HTERT RPE-1 (cell line): ENCODE measurements around the gene ITPK1.
"Not testable (repeated sequence)": the region's sequence is repeated elsewhere in the genome, so short reads cannot be mapped to it uniquely, and the experiment has no call there.

Experiments used
- in situ Hi-C: fragments of 300-500 bp; cut with MboI; formaldehyde crosslinking; loops from 4 replicates; pipeline ENCODE4 v1.14.3; 2020; ENCODE audit warnings: low sequenced_read_pairs

Gene ITPK1

DNA sequence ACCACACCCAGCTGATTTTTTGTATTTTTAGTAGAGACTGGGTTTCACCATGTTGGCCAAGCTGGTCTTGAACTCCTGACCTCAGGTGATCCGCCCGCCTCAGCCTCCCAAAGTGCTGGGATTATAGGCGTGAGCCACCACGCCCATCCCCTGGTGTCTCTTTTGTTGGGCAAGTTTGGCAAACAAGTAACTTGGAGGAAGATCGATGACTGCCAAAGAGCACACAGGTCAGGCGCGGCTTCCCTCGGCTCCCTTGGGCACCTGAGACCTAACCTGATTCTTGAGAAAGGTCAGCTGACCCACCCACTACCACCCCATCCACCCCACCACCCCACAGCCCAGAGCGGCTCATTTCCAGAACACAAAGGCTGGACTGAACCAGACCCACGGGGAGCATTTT lies 9.9 kb downstream of the ITPK1 start:
- in situ Hi-C loops, result not testable (repeated sequence)

DNA sequence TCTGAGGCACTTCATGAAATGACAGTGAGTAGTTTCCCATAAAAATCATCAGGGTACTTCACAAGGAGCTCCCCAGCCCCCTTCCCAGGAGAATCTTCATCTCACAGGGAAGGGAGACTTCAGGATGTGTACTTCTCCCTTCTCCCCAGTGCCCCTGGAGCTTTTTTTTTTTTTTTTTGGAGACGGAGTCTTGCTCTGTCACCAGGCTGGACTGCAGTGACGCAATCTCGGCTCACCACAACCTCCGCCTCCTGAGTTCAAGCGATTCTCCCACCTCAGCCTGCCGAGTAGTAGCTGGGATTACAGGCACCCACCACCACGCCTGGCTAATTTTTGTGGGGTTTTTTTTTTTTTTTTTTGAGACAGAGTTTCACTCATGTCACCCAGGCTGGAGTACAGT lies 10.4 kb downstream of the ITPK1 start:
- in situ Hi-C loops, result no loop called here

DNA sequence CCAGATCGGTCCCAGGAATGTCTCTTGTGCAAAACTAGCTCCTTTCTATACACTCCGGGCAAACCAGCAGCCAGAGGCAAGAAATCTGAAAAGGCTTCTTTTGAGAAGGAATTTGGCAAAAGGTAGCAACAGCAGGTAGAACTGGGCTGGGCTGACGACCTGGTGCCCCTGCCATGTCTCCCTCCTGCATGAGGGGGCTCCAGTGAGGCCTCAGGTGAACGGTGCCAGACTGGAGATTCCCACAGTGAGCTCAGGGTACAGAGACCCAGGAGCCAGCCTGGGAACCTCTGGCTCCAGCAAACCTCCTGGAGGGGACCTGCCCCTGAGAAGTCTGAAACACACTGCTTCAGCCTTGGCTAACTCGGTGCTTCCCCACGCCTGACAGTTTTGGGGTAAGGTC lies 10.8 kb downstream of the ITPK1 start:
- in situ Hi-C loops, result no loop called here

DNA sequence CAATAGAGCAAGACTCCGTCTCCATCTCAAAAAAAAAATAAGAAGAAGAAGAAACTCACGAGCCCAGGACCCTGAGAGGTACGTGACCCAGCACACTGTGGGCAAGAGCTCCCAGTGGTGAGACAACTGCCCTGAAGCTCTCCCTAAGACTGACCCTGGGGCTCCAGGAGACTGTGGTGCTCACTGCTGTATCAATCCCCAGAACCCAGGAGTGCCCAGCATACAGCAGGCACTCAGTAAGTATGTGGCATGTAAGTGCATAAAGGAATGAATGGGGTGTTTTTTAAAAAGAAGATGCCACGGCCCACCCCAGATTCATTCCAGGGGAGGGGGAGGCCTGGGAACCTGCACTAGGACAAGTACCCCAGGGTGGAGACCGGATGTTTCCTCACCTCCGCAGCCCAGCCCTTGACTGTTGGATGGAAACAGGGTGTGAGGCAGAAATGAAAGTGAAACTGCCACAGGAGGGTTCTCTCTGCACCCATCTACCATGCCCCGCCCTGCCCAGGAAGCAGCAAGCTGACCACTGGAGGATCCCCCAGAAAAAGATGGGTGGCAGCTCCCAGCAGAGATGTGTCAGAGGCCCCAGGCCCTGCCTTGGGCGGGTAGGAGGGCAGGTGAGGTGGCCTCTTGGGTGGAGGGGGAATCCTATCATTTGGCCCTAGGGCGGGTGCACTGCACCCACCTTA lies 12.2 kb downstream of the ITPK1 start:
- in situ Hi-C loops, result no loop called here

DNA sequence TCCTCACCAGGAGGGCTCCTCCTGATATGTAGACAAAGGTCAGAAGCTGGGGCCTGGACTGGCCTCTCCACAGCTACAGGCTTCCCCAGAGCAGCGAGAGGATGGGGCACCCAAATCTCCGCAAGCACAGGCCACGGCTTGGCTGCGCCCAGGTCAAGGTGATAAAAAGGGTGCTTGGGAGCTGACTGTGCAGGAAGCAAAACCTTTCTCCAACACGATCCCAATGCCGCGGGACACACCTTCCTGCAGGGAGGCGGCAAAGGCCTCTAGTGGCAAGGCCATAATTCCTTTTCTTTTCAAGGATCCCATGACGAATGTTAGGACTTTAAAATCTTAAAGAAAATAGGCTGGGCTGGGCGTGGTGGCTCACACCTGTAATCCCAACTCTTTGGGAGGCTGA lies 13.6 kb downstream of the ITPK1 start:
- in situ Hi-C loops, result no loop called here

DNA sequence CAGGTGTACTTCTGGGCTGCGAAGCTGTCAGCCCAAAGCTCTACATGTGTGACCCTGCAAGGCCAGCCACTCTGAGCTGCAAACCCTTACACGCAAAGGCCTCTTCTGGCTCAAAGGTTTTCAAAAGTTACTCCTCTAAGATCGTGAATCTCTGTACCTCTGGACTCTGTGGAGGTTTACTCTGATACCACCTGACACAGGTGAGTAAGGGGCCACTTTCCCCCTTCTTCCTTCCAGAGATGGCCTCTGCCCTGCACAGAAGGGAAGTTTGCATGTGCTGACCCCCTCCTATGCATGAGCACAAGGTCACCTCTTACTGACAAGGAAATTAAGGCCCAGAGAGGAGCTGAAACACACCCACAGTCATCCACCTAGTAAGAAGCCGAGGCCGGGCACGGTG lies 14.5 kb downstream of the ITPK1 start:
- in situ Hi-C loops, result no loop called here

DNA sequence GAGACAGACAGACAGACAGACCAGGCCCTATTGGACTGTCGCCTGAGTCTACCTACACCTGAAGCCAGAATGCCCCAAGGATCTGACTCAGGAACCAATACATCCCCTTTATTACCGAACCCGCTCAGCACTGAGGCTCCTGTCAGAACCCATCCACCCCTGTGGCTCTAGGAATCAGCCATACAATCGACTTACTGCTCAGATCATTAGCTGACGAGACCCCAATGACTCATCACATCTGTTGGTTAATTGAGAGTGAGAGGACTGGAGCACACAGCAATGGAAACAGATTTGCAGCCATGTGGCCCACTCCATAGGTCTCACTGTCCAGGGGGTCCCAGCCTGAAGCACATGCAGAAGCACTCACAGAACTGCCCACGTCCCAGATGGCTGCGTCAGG lies 15.2 kb downstream of the ITPK1 start:
- in situ Hi-C loops, result no loop called here

DNA sequence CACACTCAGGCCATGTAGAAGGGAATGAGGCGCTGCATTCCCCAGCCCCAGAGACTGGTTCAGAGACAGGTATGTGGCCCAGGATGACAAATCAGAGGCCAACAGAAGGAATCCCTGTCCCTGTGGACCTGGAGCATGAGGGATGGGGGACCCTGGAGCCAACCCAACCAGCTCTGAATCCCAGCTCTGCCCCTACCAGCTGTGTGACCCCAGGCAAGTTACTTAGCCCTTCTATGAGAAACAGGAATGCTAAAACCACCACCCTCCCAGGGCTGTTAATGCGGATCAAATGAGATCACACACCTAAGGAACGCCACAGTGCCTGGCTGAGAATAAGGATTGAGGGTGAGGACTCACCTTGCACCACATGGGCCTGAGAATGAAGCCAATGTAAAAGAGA lies 15.6 kb downstream of the ITPK1 start:
- in situ Hi-C loops, result no loop called here

DNA sequence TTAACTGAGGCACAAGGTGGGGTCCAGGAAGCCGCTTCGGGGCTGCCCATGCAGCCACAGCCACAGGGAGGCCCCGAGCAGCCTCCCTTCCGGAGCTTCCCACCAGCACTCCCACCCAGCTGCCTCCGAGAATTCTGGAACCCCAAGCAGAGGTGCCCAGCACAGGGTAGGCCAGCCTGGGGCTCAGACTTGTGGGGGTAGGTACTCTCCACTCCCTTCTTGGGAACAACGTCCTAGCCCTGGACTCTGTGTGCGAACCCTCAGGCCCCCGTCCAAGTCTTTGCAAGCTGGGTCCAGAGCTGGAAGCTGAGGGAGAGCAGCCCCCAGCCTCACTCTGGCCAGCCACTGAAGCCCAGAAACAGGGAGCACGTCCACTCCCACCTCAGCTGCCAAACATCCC lies 16.1 kb downstream of the ITPK1 start:
- in situ Hi-C loops, result no loop called here

DNA sequence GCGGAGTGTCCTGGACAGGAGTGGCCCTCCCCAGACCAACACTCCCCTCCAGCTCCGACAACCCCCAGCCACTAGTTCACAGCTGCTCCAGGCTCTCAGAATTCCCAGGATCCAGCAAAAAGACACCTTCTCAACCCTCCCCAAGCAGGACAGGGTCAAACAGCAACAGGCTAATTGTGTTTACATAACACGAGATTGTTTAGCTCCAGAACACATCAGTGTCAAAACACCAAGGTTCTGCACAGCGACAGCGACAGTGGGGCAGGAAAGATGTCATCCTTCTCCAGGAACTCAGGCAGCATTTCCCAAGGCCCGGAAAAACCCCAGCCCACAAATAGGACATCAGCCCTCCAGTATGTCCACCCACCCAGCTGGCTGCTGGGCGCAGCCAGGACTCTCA lies 16.5 kb downstream of the ITPK1 start:
- in situ Hi-C loops, result no loop called here

DNA sequence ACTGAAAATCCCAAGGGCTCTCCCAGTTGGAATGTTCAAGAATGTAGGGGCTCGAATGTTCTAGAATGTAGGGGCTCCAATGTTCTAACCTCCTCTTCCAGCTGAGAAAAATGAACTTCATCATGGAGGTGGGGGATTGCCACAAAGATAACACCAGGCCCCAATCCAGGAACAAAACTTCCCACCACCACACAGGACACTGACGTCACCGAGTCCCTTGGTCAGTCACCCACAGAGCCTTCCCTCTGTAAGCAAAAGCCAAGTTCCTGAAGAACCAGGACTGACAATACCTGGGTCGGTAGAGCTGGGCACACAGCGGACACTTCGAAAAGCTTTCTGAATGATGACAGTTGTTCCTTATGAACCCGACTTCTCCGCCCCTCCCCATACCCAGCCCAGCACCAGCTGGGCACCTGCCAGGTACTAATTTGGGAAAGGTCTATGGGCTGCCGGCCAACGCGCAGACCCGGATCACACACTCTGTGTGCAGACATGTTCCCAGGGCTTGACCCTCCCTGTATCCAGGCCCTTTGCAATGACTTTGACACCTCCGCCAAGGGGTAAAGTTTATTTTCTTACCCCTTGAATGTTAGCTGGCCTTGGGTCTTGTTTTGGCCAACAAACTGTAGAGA lies 18.9 kb downstream of the ITPK1 start:
- in situ Hi-C loops, result no loop called here

DNA sequence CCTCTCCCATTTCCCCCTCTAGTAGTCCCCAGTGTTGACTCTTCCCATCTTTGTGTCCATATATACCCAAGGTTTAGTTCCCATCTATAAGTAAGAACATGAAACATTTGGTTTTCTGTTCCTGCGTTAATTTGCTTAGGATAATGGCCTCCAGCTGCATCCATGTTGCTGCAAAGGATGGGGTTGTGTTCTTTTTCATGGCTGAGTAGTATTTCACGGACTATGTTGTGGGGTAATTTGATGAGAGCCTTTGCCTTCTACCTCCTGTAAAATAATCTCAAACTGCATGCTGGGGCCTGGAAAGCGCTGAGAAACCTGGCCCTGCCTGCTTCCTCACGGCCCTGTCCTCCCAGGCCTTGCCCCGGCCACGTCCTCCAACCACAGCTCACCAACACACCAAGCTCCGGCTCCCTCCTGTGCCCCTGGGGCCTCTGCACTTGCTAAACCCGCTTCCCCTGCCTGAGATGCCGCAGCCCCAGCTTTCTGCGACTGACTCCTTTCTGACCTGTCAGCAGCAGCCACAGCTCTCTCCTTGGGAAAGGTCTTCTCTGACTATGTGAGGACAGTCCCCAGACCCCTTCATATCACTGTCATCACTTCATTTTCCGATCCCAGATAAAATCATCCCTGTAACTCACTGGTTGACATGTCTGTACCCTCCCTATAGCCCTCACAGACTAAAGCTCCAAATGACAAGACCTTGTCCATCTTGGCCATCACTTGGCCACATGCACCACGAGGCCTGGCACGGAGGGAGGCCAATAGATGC lies 19.8 kb downstream of the ITPK1 start:
- in situ Hi-C loops, result no loop called here

DNA sequence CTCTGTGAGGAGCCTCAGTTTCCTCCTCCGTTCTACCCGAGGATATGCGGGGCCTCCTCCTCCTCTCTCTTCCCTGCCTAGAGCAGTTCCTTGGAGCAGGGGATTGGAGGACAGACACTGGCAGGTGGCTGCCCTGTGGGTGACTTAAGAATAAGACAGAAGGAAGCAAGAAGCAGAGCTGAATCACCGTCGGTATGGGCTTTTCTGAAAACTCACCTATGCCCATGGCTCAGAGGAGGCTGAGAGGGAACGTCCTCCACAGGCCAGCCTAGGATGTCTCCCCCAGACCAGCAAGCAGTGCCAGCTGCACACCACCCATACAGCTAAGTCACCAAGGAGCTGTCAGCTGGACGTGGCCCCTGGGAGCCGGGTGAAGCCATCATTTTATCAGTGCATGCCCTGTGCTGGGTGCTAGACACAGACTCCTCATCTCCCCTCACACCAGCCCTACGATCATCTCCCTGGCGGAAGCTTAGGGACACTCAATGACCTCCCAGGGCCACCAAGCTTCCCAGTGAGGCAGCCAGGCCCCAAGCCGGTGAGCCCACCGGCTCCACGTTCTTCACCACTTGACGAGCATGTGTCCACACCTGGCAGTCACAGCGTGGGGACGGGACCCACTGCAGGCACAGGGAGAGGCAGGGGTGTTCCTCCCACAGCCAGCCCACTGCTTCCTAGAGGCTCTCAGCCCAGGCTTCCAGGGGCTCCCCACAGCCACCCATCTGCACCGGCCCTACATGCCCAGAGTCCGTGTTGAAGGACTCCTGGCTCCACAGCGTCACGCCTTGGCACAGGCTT lies 21.4 kb downstream of the ITPK1 start:
- in situ Hi-C loops, result no loop called here

DNA sequence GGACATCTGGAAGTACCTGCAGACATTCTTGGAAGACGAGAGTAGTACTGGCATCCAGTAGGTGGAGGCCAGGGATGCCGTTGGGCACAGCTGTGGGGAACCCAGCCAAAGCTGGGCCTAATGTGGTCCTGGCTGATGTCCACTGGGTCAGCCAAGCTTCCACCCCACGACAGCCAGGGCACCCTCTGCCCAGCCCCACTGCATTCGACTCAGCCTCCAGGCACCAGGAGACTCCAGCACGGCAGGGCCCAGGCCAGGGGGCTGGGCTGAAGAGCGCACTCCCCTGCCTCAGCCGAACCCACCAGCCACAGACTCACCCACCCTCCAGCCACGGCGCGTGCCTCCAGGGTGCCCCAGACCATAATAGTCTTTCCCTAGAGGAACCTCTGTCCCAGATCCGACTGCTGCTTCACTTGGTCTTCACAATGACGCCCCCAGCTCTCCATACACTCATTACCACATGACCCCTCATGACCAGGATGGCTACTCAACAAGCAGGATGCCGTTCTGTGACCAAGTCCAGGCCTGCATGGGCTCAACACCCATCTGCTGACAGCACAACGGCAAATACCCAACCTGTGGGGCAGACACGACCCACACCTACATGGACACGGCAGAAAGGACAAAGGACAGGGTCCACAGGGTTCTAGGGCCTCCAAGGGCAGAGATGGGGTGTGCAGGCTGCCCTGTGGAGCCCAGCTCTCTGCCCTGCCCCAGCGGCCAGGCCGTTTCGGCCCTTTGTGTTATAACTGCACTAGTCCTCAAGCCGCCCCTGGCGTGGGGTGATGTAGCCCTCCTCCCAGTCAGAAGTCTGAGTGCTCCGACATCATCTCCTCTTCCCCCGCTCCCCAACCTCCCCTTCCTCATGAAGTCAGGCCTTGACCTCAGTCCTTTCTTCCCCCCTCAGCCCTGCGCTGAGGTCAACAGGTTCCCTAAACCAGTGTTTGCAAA lies 22.8 kb downstream of the ITPK1 start:
- in situ Hi-C loops, result no loop called here

DNA sequence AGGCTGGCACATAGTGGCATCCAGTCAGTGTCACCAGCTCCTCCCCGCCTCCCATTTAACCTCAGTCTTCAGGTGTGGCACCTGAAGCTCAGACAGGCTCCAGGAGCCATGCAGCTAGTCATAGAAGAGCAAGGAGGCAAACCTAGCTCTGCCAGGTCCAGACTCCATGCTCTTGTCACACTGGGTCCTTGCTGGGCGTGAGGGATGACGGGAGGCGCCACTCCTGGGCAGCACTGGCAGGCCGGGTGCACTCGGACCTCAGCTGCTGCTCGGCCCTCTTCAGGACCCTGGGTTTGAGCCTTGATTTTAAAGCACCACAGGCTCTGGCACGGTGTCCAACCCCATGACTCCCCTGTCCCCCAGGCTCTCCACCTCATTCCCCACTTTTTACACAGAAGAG lies 24.1 kb downstream of the ITPK1 start:
- in situ Hi-C loops, result no loop called here

DNA sequence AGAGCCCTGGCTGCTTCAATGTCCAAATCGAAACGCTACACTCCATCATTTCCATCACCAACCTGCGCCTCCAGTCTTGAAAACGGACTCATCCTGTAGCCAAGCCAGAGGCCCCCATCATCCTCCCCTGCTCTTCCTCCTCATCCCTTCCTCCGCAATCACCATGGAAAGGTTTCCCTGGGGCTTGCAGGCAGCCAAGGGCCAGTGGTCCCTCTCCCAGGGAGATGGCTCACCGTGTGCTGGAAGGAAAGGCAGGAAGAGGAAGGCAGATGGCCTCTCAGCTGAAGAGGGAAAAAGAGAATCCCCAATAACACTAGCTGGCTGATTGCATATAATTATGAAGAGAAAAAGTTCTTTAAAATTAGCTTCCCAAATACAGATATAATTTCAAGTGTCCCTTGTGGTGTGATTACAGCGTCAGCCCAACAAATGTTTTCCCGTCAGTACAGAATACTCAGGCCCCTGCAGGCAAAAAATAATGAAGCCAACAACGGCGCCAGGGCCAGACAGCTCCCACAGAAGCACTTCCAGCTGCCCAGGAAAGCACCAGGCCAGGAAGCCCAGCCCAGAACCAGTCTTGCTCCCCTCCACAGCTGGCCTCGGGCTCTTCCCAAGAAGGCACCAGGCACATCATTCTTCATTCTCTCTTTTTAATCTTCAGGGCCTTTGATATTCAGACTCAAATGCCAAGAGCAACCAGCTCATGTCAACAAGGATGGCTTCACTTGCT lies 24.7 kb downstream of the ITPK1 start:
- in situ Hi-C loops, result no loop called here

DNA sequence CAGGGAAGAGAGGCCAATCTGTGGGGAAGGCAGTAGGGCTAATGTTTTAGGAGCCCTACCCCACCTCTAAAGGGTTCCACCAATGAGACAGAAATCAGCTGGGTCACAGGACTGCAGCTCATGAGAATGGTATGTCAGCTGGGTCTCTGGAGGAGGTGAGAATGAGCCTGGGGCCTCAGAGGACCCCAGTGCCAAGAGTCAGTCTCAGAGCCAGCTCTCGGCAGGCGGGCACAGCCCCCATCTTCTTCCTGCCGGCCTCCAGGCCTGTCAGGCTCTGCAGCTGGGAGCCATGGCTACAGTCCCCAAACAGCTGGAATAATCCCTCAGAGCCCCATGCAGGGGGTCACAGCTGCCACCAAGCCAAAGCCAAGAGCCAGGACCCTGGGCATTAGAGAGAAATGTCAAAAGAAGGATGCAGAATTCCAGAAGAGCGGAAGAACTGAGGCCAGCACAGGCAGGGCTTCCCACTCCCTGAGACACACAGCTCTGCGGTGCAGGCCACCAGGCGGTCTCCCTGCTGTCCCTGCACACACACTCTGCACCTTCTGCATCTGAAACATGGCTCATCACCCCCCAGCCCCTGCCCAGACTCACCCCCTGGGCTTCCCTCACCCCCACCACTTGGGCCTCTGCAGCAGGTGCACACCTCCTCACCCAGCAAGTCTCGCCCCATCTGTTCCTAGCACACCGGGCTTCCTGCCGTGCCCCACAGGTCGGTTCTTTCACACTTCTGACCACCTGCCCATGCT lies 26.0 kb downstream of the ITPK1 start:
- in situ Hi-C loops, result no loop called here

DNA sequence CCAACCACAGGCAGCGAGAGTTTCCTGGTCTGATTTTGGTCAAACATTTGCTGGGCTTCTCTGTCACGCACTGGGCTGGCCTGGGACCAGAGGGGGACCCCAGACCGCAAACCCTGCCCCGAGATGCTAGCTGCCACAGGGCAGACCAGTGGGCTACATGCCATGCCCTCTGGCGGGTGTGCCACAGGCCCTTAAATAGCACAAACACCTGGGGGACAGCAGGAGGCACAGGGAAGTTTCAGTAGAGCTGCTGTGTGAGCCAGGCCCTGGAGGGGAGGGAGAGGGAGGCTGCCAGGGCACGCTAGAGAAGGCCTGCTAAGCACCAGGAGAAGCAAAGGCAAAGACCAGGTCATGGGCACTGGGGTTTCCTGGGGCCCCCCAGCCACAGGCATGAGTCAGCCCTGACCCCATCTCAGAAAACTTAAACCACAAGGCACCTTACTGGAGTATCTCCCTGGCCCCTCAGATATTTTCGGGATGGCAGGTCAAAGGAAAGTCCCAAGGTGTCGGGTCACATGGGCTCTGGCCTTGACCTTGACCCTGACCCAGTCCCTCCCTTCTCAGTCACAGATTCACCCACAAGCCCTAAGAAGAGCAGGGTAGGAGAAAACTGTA lies 29.2 kb downstream of the ITPK1 start:
- in situ Hi-C loops, result no loop called here

DNA sequence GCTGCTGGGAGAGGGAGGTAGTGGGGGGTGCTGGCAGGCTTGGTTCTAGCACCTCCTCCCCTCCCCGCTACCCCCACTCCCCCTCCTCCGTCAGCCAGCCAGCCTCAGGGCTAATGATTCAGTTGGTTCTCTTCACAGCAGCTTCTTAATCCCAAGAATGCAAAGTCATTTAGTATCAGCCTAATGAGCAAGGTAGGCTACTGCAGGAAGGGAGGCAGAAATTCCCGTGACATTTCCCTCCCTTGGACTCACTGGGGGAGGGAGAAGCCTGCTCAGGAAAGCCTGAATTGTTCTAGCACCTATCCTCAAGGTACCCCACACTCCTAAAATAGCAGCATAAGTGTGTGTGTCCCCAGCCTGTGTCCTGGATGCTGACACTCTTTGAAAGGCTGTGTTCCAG lies 29.8 kb downstream of the ITPK1 start:
- in situ Hi-C loops, result no loop called here
